GM19397 (cell line): ENCODE results near the gene FBP1.
"Not testable (repeated sequence)": the region's sequence is repeated elsewhere in the genome, so short reads cannot be mapped to it uniquely, and the experiment has no call there.

Experiments
- ATAC-seq: cut with Tn5 transposase; IDR thresholded peaks from one replicate; pipeline ENCODE4 v1.9.1; 2021; ENCODE audit warnings: mild to moderate bottlenecking, moderate library complexity; ENCODE audit not compliant: unreplicated experiment

Gene FBP1

DNA sequence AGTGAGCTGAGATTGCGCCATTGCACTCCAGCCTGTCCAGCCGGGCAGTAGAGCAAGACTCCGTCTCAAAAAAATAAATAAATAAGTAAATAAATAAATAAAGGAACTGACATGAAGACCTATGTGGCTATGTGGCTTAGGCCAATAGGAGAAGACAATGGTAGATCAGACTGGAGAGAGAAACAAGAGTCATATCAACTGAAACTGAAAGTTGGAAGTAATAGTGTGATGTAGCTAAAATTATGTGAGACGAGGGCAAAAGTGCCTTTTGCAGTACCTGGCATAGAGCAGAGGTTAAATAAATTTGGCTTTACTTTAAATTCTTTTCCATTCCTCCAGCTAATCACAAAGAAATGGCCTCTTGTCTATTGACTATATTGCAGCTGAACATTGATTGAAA lies 53.0 kb downstream of the FBP1 start:
- no peak for ATAC-seq

DNA sequence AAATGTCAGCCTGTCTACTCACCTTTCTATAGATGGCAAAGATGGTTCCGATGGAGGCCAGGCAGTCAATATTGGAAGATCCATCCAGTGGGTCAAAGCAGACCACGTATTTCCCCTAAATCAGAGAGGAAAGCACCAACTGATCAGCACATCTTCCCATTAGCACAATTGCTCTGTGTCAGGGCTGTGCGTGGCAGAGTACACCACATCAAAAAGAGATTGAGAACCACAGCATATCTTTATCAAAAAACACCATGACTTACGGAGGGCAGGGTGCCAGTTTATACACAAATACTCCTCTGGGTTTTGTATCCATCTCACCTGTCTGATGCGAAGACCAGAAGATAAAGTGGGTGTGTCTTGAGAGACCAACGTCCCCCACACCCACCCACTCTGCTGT lies 54.8 kb downstream of the FBP1 start:
- no peak for ATAC-seq

DNA sequence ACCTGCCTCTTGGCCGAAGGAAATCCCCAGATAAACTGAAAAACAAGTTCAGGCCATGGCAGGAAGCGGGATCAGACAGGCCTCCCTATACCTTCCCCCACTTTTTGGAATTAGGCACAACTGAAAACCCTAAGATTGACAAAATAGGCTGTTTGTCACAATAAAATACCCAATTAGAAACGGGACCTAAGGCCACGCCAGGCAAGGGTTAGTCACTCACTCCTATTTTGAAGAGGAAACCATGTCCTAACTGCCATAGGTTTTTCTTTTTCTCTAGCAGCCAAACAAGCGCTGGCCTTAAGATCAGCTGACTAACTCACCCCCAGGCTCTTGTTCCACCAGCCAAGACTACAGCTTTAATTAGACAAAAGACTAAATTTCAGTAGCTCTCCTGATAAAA lies 57.6 kb downstream of the FBP1 start:
- no peak for ATAC-seq

DNA sequence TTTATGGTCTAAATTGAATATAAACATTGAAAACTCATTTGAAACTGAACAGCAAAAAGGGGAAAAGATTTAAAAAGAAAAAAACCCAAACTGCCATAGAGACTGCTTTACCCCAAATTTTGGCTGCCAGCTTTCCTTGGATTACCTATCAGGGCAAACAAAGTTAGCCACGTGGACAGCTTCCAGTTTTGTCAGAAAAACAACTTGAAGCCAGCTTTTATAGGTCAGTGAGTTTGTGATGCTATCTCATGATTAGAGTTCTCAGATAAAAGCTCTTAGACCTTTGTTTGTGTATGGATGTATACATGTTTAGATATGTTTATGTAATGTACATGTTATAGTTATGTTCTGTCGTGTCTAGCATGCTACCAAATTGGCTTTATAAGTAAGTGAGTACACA lies 61.7 kb downstream of the FBP1 start:
- no peak for ATAC-seq

DNA sequence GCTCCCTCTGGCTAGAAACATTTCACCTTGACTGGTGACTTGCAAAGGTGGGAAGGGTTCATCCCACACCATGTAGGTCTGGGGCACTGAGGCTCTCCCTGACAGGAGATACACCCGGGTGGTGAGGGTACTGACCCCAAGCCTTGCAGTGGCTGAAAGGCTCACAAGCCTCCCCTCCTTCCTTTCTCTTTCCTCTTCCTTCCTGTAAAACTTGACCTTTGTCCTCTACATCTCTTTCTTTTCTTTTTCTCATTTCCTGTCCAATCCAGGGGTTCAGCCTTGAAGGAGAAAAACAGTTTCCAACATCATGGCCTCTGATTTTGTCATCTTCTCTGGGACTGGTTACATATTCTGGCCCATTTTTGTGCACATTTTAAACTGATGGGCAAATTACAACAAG lies 62.3 kb downstream of the FBP1 start:
- no peak for ATAC-seq

DNA sequence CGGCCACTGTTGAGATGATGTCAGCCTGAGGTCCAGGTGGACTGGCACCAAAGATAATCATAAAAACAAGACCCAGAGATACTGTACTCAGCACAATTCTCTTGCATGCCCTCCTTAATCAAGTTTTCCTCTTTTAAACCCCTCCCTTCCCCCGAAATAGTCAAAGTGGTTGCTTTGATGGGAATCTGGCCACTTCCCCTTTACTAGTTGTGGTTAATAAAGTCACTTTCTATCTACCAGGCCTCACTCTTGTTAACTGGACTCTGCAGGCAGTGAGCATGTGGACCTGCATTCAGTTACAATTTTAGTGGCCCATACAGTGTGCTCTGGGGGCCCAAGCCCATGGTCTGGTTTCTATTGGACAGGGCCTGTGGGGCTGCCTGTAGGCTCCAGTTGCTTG lies 63.2 kb downstream of the FBP1 start:
- no peak for ATAC-seq

DNA sequence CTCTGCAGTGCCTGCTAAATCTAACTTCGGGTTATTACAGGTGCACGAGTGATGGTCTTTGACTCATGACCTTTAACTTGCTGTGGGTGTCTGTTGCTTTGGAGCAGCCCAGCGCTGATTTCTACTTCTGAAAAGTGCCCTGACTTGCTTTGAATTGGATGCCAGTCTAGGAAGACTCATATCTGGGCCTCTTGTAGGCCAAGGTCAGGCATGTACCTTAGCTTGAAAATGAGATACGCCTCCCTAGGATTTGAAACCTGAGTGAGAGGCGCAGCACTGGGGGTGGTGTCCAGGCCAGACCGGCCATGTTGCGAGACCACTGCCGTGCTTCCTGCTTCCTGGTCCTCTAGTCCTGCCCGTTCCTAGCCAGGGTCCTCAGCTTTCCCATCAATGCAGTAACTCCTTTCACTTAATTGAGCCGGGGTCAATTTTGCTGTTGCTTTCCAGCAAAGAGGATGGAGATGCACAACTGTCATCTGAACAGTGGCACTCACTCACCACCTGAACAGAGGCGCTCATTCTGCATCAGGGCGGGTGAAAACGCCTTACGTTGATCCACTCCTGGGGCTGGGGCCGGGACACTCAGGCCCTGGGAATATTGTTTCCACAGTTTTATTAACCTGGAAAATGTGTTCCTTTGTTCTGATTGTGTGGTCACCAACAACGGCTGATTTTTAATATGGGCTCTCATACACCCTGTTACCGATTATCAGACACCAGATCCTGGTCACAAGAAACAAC lies 70.2 kb downstream of the FBP1 start:
- ATAC-seq: no peak

DNA sequence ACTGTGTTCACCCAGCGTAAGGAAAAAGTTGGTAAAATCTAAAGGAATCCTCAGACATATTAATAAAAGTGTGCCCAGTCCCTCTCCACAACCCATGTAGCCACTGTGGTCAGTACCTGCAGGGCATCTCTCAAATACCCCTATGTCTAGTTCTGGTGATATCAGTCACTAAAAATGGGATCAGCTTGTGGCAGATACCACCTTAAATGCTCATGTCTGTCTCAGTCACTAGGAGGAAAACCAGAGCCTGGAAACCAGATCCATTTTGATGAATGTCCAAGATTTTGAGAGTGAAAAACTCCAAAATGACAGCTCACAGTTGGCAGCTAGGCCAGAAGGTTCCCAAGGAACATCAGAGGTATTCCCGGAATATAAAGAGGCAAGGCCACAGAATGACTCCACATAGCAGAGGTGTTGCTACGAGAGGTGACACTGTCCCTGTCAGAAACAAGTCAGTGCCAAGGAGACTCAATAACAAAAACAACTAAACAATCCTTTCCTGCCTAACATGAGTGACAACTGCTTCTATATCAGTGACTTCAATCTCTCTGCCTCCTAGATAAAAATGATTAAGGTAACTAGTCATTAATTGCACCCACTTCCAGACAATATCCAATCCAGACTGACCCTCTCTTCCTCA lies 70.9 kb downstream of the FBP1 start:
- ATAC-seq: no peak

DNA sequence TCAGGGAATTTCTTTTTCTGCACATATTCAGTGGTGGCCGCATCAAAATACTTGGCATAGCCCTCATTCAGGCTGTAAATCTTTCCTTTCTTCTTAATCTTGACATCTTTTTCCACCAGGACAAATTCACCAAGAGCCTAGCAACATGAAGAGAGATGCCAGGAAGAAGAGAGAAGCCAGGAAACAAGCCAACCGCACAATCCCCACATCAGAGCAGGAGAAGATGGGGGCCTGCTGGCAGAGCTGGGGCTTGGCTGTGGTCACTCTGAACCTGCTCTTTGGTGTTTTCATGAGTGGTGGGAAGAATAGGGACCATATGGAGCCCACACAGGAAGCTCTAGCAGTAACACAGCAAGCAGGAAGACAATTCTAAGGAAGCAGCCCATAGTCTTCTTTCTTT lies 72.0 kb downstream of the FBP1 start:
- no peak for ATAC-seq

DNA sequence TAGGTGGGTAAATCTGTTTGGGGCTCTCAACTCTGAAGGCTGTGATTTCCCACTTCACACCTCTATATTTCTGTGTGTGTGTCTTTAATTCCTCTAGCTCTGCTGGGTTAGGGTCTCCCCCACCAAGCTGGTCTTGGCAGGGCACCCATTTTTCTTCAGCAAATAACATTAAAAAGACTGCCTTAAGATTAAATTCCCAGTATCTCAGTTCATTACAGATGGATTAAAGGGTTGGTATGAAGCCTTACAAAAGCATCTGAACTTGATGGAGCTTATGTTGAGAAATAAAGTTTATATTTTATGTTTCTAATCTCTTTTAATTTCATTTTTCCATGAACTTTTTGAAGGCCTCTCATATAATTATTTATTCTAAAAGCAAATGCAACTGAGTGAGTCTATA lies 72.8 kb downstream of the FBP1 start:
- no peak for ATAC-seq

DNA sequence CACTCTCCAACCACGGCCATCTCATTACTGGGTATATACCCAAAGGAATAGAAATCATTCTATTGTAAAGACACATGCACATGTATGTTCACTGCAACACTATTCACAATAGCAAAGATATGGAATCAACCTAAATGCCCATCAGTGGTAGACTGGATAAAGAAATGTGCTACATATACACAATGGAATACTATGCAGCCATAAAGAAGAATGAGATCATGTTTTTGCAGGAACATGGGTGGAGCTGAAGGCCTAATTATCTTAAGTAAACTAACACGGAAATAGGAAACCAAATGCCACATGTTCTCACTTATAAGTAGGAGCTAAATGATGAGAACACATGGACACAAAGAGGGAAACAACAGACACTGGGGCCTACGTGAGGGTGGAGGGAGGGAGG lies 75.0 kb downstream of the FBP1 start:
- ATAC-seq: not testable (repeated sequence)

DNA sequence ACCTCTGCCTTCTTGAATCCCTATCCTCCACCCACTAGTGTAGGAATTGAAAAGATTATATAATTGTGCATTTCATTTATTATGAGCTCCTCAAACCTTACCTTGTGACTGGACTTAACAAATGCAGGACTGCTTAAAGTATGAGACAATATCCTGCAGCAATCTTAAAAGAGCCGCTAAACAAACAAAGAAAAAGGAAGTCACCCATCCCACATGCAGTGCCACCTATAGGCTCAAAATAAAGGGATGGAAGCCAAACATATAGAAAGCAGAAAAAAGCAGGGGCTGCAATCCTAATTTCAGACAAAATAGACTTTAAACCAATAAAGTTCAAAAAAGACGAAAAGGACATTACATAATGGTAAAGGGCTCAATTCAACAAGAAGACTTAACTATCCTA lies 75.8 kb downstream of the FBP1 start:
- ATAC-seq: no peak

DNA sequence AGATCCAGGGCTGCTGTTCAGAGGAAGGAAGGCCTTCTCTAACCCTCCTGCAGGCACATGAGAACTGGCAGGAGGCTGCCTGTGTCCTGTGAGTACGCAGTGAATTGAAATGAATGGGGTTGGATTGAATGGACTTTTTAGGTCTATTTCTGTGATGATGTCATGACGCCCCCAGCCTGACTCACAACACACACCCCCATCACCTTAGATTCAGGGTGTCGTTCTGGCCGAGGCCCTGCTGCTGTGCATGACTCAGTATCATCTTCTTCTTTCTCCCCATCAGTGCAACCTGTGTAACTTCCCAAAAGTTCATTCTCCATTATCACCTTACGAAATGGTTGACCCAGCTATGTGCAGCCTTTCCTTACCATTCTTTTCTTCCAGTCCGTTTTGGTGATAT lies 79.1 kb downstream of the FBP1 start:
- no peak for ATAC-seq

DNA sequence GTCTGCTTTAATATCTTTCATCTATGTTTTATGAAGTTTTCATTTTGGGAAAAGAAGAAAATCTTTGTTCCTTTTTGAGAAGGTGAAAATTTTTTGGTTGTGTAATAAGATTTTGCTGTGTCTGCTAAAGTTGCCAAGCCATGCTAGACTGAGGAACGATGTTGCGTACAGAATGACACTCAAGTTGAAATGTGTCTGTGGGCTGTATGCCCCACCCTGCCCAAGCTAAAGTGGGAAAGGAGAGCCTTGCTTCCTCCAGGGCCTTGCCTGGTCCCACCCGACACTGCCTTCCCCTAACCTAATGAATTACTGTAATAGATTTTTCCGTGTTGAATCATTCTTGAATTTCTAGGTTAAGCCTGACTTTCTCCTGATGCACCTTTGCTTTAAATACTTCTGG lies 81.9 kb downstream of the FBP1 start:
- no peak for ATAC-seq

DNA sequence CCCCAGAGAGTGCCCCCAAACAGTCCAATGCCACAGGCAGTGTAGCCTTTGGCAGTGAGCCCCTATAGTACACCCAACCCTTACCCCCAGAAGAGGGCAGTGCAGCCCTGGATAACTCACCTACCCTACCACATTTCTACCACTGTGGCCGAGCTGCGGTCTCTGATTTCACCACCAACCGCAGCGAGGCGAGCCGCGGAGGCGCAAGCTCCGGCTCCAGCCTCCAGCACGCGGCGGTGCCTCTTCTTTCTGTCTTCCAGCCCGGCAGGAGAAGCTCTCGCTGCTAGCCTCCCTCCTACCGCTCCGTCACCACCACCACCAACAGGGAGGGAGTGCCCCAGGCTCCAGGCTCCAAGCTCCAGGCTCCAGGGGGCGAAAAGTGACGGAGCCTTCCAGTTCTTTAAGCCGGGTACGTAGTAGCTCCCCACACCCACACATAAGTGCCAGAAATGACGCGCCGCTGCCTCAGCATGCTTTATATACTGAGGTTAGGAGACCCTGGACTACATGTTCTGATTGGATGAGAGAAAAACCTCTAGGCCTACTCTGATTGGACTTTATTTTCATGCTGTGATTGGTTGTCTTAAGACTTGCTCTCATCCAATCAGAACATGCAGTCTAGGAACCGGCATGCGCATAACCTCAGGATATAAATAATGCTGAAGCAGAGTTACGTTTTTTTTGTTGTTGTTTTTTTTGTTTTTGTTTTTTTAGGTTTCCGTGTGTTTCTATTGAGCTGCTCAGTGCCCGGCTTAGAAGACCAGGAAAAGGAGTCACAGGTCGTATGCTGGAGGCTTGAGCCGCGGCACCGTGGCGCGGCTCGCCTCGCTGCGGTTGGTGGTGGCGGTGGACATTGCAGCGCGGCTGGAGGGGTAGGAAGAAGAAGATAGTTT lies 84.6 kb downstream of the FBP1 start, which contains the start of gene PCAT7:
PCAT7 (plus strand) TSS at position 645 of the 893 bp plus-strand sequence.
- ATAC-seq: no peak

DNA sequence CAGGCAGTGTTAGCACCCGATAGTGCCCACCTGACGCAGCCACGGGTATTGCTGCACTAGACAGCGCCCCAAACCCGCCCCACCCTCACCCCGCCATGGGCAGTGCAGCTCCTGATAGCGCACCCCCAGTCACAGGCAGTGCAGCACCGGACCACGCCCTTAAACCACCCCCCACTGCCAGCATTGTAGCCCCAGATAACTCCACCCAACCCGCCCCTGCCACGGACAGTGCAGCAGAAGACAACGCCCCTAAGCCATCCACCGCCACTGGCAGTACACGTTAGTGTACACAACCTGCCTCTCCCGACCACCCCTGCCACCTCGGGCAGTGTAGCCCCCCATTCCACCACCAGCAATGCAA lies 85.3 kb downstream of the FBP1 start:
- no peak for ATAC-seq
